NCI-H1694 treated with DMSO at 0.1 percent for 48 hours (cell line): ENCODE results near the gene CXCL12.
A peak's percentile ranks its signal among the peaks of the same experiment; 100 is the strongest.

Experiments used
- DNase-seq: peaks from one replicate; lab custom pipeline; 2025; lab: John Stamatoyannopoulos, UW

Gene CXCL12

DNA sequence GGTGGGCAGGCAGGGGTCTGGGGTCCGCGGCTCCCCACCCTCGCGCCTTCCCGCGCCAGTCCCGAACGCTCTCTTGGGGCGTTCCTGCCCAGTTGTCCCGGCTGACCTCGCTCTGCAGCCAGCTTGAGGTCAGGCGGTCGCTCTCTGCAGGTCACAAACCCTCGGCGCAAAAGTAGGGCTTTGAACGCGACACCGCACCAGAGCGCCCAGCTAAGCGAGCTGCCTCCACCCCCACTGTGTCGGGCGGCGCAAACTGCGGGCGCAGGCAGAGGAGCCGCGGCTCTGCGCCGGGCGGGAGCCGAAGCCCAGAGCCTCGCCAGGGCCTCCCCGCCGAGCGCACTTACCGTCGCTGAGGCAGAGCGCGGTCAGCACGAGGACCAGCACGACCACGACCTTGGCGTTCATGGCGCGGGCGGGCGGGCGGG lies 284 bp downstream of the CXCL12 start:
- DNase-seq, result no peak

- no peak for DNase-seq
These were observed 922 bp downstream of the CXCL12 start for GRCh38 chr10:44383749-44384600.

DNA sequence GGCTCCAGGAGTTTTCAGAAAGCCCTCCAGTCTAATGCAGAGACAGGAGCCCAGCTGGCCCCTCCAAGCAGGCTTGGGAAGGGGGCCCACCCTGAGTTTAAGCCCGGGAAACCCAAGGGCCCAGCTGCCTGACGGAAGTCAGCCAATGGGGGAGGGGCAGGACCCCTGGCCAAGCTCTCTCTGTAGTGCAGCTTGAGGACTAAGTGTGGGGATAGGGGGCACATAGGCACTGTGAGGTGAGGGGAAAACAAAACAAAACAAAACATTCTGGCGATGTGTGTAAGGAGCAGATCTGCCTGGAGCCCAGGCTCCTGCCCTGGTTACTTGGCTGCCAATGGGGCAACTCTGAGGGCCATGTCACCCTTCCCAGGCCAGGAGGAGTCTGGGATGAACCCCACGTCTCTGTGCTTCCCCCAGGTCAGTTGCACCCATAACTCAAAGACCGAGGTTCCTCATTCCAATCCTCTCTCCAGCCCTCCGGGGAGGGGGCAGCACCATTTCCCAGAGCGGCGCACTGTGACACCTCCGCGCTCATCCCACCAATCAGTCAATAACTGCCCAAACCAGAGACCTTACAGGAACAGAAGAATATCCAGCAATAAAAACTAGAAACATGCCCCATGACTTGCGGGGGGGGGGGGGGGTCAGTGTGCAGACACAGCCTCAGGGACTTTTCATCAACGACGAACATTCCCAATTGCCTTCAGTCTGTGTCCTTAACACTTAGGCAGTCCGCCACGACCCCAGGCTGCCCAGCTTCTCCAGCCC lies 1.7 kb downstream of the CXCL12 start:
- DNase-seq, result no peak

- DNase-seq, result no peak
These were observed 2.6 kb downstream of the CXCL12 start for GRCh38 chr10:44382131-44382858.

- DNase-seq, result no peak
These were observed 3.9 kb downstream of the CXCL12 start for GRCh38 chr10:44380829-44381600.

GRCh38 chr10:44379907-44380306 lies 5.0 kb downstream of the CXCL12 start:
- DNase-seq, result no peak

DNA sequence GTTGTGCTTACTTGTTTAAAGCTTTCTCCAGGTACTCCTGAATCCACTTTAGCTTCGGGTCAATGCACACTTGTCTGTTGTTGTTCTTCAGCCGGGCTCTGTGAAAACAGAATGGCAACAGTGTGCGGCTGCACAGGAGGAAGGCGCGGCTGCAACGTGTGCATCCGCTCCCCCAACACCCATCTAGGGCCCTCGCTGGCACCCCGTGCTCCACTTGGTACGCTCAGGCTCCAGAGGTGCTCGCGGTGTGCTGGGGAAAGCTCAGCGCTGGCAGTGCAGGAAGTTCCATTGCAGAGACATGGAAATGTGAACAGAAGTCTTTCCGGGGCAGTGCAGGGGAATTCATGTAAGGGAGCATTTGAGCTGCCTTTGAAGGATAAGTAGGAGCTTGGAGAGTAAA lies 6.3 kb downstream of the CXCL12 start:
- DNase-seq, result no peak

DNA sequence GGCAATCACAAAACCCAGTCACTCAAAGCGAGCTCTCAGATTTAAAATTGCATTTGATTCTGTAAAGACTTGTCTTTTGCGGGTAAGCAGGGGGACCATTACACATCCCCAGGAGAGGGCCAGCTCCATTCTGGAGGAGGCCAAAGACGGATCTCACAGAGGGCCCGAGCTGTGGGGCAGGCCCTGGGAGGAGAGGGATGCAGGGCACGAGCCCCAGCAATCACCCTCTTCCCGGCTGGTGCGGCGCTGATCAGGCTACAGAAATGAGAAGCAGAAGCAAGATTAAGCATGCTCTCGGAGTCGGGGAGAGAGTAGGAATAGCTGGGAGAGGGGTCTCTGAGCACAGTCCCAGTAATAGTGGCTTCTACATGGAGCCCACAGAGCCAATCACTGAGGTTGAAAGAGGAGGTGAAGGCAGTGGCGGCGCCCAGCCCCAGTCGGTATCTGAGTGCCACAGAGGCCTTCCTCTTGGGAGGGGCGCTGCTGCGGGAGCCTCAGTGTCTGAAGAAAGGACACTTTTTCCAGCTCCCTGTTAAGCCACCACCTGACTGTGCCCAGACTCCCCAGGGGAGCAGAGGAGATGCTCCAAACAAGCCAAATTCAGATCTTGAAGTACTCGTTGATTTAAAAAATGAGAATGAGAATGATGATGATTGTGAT lies 7.1 kb downstream of the CXCL12 start:
- DNase-seq, result no peak

DNA sequence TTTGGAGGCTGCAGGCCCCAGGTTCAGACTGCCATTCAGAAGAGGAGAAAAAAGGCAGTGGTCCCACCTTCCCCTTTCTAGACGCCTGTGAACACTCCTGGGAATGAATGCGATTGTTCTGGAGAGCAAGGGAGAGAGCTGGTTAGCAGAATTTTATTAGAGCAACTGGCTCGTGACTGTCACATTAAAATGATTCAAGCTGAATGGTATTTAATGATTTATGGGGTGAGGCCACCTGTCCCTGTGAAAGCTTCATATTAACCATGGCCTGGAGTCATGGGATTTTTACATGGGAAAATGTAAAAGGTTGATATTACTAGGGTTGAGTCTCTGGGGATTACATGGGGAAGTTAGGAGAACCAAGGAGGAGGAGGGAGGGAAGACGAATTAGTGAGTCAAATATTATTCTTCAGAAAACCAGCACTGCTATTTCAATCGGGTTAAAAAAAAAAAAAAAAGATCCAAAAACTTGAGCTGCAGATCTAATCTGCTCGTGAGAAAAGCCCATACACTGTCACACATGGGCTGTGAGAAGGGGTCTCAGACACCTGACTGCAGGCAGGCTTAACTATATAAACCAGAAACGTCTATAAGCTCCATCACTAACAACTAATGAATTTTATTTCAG lies 8.3 kb downstream of the CXCL12 start:
- DNase-seq, result peak; percentile 66

DNA sequence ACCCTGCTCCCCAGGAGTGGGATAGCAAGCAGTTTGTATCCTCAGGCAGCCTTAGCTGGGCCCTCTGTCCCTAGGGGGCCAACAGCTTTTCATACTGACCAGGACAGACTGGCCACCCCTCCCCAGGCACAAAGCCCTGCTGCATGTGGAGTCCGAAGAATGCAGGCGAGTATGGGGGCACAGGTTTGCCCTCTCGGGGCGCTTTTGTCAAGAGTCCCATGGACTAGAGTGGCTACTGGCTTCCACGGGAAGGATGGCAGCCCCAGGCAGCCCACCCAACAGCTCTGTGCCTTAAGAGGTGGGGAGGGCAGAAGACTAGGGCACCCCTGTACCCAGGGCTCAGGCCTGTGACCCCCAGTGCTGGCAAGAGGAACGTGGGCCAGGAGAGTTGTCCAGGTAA lies 10.7 kb downstream of the CXCL12 start:
- no peak for DNase-seq

DNA sequence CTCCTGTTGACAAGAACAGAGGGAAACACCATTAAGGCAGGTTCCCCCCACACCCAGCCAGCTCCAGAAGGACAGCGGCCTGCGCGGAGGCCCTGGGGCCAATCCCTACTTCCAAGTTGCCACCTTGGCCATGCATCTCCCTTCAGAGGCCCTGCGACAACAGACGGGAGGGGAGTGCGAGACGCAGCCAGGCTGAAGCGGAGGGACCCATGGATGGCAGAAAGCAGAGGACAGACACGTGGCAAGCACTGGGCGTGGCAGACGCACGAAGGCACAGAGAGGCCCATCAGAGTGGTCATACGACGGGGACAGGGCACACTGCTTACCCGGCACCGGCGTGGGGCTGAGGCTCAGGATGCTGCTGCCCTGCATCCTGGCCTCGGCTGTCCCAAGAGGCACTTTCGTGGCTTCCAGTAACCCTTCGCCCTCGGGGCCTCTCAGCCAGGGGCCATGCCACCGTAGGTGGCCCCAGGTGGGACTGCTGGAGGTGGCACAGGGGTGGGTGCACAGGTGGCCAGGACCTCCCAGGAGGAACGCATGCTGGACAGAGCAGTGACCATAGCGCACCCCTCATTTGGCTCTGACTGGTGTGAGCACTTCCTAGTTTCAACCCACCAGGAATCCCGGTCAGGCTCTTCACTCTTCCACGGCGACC lies 11.4 kb downstream of the CXCL12 start:
- no peak for DNase-seq

DNA sequence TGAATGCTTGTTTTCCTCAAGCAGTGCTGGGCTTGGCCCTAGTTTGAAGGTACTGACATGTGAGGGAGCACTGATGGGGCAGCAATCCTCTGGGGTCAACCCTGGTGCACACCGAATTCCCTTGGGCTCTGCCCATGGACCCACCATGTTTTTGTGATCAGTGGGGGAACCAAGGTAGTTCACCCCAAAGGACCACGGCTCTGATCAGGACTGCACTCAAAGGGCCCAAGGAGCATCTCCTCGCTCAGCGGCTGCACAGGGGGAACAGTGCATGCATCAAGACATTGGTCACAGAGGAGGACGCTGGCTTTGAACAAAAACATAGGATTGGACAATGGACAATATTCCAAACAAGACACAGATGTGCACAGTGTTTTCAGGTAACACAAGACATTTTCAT lies 12.7 kb downstream of the CXCL12 start:
- no peak for DNase-seq

- DNase-seq, result no peak
These were observed 14.1 kb downstream of the CXCL12 start for GRCh38 chr10:44370731-44371248.

- no peak for DNase-seq
These were observed 15.0 kb downstream of the CXCL12 start for GRCh38 chr10:44369854-44370253.

DNA sequence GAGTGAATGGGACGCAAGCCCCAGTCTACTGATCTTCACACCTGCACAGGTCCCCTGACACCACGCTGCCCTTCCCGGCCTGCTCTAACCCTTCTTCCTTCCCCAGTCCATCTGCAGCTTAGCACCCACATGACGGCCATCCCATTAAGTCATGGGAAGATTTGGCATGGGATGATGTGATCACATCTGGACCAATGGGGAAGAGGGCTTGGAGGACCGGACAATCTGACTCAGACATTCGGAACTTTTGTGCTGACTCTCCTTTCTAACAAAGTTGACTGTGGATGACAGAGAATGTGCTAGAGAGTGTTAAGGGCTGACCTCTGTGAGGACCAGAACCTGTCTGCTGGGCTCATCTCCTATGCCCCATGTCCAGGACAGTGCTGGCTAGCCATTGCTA lies 15.6 kb downstream of the CXCL12 start:
- DNase-seq, result no peak

DNA sequence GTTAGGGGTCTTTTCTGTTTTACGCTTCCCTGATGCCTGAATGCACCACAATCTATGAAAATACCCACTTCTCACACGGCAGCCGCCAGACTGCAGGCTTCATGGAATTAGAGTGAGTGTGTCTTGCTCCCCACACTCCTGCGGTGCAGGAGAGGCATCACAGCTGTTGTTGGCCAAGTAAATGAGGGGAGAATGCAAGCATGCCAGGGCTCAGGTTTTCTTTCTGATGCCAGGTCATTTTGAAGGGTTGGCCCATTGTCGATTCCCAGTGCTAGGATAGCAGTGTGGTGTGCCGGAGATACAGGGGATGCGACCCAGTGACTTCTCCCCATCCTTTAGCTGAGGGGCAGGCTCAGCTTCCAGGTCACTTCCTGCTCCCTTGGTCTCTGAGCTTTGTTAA lies 16.3 kb downstream of the CXCL12 start:
- DNase-seq, result no peak

- no peak for DNase-seq
These were observed 17.8 kb downstream of the CXCL12 start for GRCh38 chr10:44366941-44367630.

GRCh38 chr10:44364566-44364965 lies 20.3 kb downstream of the CXCL12 start:
- DNase-seq, result no peak

- no peak for DNase-seq
These were observed 21.2 kb downstream of the CXCL12 start for GRCh38 chr10:44363716-44364115.
